ENCODE measurements around the gene DOCK4.

The DOCK4 gene

GRCh38 chr7:111900283-111900682, 305.9 kb downstream of the DOCK4 start:
- H3K4me3 ChIP-seq (ENCODE audit: low read depth, low read length): no peak overlapping the region
- no peak for DNase-seq (ENCODE audit: low read depth)

GRCh38 chr7:111895049-111895448, 311.1 kb downstream of the DOCK4 start:
- DNase-seq (ENCODE audit: low read depth): no peak
- H3K4me3 ChIP-seq (ENCODE audit: low read depth, low read length): no peak overlapping the region

GRCh38 chr7:111894518-111894917, 311.7 kb downstream of the DOCK4 start:
- no peak overlapping the region for H3K4me3 ChIP-seq (ENCODE audit: low read depth, low read length)
- no peak for DNase-seq (ENCODE audit: low read depth)

GRCh38 chr7:111893190-111893589, 313.0 kb downstream of the DOCK4 start:
- H3K4me3 ChIP-seq (ENCODE audit: low read depth, low read length): no peak overlapping the region
- DNase-seq (ENCODE audit: low read depth): no peak

- DNase-seq (ENCODE audit: low read depth): no peak
- H3K4me3 ChIP-seq (ENCODE audit: low read depth, low read length): no peak overlapping the region
Observed at GRCh38 chr7:111892588-111892987, 313.6 kb downstream of the DOCK4 start.

- H3K4me3 ChIP-seq (ENCODE audit: low read depth, low read length): no peak overlapping the region
- no peak for DNase-seq (ENCODE audit: low read depth)
Observed at GRCh38 chr7:111887734-111888133, 318.5 kb downstream of the DOCK4 start.

GRCh38 chr7:111886233-111886632, 320.0 kb downstream of the DOCK4 start:
- no peak for DNase-seq (ENCODE audit: low read depth)
- H3K4me3 ChIP-seq (ENCODE audit: low read depth, low read length): no peak overlapping the region

- DNase-seq (ENCODE audit: low read depth): no peak
- H3K4me3 ChIP-seq (ENCODE audit: low read depth, low read length): no peak overlapping the region
Observed at GRCh38 chr7:111883241-111883640, 323.0 kb downstream of the DOCK4 start.

GRCh38 chr7:111878785-111879184, 327.4 kb downstream of the DOCK4 start:
- no peak for DNase-seq (ENCODE audit: low read depth)

GRCh38 chr7:111877931-111878330, 328.3 kb downstream of the DOCK4 start:
- H3K4me3 ChIP-seq (ENCODE audit: low read depth, low read length): no peak overlapping the region
- no peak for DNase-seq (ENCODE audit: low read depth)

More at GRCh38 chr7:111878785-111879184, 327.4 kb downstream of the DOCK4 start:
- H3K4me3 ChIP-seq (ENCODE audit: low read depth, low read length): no peak overlapping the region

GRCh38 chr7:111873963-111874690, 332.1 kb downstream of the DOCK4 start:
- H3K4me3 ChIP-seq (ENCODE audit: low read depth, low read length): no peak overlapping the region
- no peak for DNase-seq (ENCODE audit: low read depth)

GRCh38 chr7:111873326-111873646, 332.9 kb downstream of the DOCK4 start:
- H3K4me3 ChIP-seq (ENCODE audit: low read depth, low read length): no peak overlapping the region
- no peak for DNase-seq (ENCODE audit: low read depth)

GRCh38 chr7:111872450-111873325, 333.5 kb downstream of the DOCK4 start:
- DNase-seq (ENCODE audit: low read depth): no peak
- H3K4me3 ChIP-seq (ENCODE audit: low read depth, low read length): no peak overlapping the region

- no peak for DNase-seq (ENCODE audit: low read depth)
- no peak overlapping the region for H3K4me3 ChIP-seq (ENCODE audit: low read depth, low read length)
Observed at GRCh38 chr7:111871283-111871682, 334.9 kb downstream of the DOCK4 start.

- H3K4me3 ChIP-seq (ENCODE audit: low read depth, low read length): no peak overlapping the region
- no peak for DNase-seq (ENCODE audit: low read depth)
Observed at GRCh38 chr7:111869280-111869679, 336.9 kb downstream of the DOCK4 start.

- DNase-seq (ENCODE audit: low read depth): peak; percentile 3
- no peak overlapping the region for H3K4me3 ChIP-seq (ENCODE audit: low read depth, low read length)
Observed at GRCh38 chr7:111867348-111867931, 338.8 kb downstream of the DOCK4 start.

GRCh38 chr7:111866787-111867186, 339.4 kb downstream of the DOCK4 start:
- no peak for DNase-seq (ENCODE audit: low read depth)
- no peak overlapping the region for H3K4me3 ChIP-seq (ENCODE audit: low read depth, low read length)

GRCh38 chr7:111865430-111865829, 340.8 kb downstream of the DOCK4 start:
- DNase-seq (ENCODE audit: low read depth): no peak
- H3K4me3 ChIP-seq (ENCODE audit: low read depth, low read length): no peak overlapping the region

GRCh38 chr7:111864291-111864976, 341.8 kb downstream of the DOCK4 start:
- H3K4me3 ChIP-seq (ENCODE audit: low read depth, low read length): no peak overlapping the region
- DNase-seq (ENCODE audit: low read depth): no peak

- H3K4me3 ChIP-seq (ENCODE audit: low read depth, low read length): no peak overlapping the region
- no peak for DNase-seq (ENCODE audit: low read depth)
Observed at GRCh38 chr7:111863269-111863668, 342.9 kb downstream of the DOCK4 start.
